Mucosa of rectum (tissue), 2 donors: ENCODE measurements around the gene UBE2J2.

ENCODE experiments used
- H3K27ac ChIP-seq, 2 donors: one replicate each; pipeline ENCODE4 v1.7.0; 2013; ENCODE audit warnings: inconsistent platforms in 2 of 2, low read depth in 2 of 2, low read length in 2 of 2
- H3K27me3 ChIP-seq, 2 donors: one replicate each; pipeline ENCODE4 v1.7.0; 2013; ENCODE audit warnings: low read length in 2 of 2; ENCODE audit not compliant: control insufficient read depth in 2 of 2, insufficient read depth in 2 of 2
- H3K36me3 ChIP-seq, 2 donors: one replicate each; pipeline ENCODE4 v1.7.0; 2013; ENCODE audit warnings: low read length in 2 of 2; ENCODE audit not compliant: control insufficient read depth in 2 of 2, insufficient read depth in 2 of 2
- H3K4me1 ChIP-seq, 2 donors: one replicate each; pipeline ENCODE4 v1.7.0; 2013; ENCODE audit warnings: low read length in 2 of 2, mild to moderate bottlenecking in 1 of 2; ENCODE audit not compliant: control insufficient read depth in 2 of 2, insufficient read depth in 2 of 2
- H3K4me3 ChIP-seq, 2 donors: one replicate each; pipeline ENCODE4 v1.7.0; 2013; ENCODE audit warnings: low read length in 2 of 2
- H3K9ac ChIP-seq, 2 donors: one replicate each; pipeline ENCODE4 v1.7.0; 2013; ENCODE audit warnings: low read length in 2 of 2, low read depth in 1 of 2, mild to moderate bottlenecking in 1 of 2
- H3K9me3 ChIP-seq, 2 donors: one replicate each; pipeline ENCODE4 v1.7.0; 2013; ENCODE audit warnings: low read length in 2 of 2; ENCODE audit not compliant: control insufficient read depth in 2 of 2
- donor health status: healthy.
- donor health status: Normal muscosa, but diverticular disease.

UBE2J2 gene

DNA sequence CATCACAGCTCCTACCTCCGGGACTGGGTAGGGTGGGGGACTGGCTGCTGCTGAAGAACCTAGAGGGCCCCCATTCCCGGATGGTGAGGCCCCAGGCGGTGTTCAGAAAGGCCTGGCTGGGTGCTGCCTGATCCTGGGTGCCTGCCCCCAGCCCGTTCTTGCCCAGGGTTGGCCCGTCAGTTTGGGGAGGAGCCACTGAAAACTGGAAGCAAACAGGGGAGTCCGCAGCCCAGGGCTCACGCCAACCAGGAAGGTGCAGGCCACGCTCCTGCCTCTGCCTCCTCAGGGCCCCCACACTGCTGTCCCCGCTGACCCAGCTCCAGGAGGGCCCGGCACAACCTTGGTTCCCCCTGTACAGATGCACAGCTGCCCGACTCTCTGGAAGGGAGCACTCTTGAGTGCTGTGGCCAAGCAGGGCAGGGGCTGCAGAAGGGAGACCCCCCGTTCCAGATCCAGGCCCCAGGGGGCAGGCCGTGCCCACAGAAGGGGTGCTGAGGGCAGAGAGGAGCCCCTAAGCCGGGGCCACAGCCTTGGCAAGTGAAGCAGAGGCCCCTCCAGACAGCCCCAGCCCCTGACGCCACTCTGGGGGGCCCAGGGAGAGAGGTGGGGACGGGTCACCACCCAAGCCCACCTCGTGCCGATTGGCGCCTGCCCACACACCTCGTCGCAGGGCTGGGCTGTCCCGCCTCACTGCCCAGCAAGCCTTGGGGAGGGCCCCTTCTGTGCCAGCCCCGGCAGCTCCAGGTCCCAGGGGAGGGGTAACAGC lies 32.6 kb downstream of the UBE2J2 start:
- no peaks in the 10 kb centered on the region for H3K9me3 ChIP-seq
- H3K27me3 ChIP-seq: peaks cover 23 to 39% of the 10 kb centered on the region in 2 donors
- no peak overlapping the region for H3K27ac ChIP-seq
- no peaks in the 10 kb centered on the region for H3K36me3 ChIP-seq
- H3K4me3 ChIP-seq: no peak overlapping the region
- H3K4me1 ChIP-seq: peaks cover 9 to 15% of the 10 kb centered on the region in 2 donors
- H3K9ac ChIP-seq: no peak overlapping the region

DNA sequence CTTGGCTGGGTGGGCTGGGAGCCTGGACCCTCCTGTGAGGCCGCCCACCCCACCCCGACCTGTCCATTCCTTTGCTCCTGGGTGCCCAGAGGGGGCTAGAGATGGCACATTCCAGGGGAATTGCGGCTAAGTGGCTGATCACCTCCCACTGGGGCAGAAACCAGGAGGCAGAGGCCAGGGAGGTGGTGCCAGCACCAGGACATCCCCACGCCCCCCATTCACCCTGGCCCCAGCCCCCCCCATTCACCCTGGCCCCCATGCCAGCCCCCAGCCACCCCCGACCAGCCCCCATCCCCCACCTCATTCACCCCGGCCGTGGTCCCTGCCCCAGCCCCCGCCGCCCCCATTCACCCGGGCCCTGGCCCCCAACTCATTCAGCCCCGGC lies 33.3 kb downstream of the UBE2J2 start:
- Histone ChIP-seq H3K27me3 (peaks cover 23 to 35% of the 10 kb centered on the region in 2 donors), H3K4me1 (peaks cover 9 to 15% of the 10 kb centered on the region in 2 donors), H3K9me3 (no peaks in the 10 kb centered on the region), H3K36me3 (no peaks in the 10 kb centered on the region), H3K27ac (no peak overlapping the region), H3K9ac (no peak overlapping the region), H3K4me3 (no peak overlapping the region)

DNA sequence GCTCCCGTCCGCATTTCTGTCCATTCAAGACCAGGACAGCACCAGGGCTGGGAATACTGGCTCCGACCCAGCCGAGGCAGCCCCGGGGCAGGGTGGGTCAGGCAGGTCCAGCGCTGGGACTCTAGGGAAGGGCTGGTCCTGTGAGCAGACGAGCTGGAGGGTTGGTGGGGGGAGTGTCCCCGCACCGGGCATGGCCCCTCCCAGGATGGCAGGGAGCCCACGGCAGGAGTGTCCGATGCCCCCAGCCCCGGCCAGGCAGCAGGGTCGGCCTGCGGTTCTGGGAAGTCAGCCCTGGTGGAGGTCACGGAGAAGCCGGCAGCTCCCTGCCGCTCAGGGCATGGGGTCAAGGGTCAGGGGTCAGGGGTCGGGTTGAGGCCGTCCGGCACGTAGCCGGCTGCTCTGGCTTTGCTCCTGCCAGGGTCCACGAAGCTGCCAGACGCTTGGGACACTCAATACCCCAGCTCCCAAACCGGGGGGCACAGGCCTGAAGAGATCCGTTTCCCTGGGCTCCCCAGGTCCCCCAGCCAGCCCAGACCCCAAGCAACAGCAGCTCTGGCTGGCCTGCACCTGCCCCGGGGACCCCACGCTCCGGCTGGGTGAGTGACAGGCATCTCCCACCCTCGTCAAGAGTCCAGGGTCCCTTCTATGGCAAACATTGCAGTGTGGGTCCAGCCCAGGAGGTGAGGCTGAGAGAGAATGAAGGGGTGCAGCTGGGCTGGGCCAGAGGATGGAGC lies 33.9 kb downstream of the UBE2J2 start:
- H3K9me3 ChIP-seq: no peaks in the 10 kb centered on the region
- no peaks in the 10 kb centered on the region for H3K36me3 ChIP-seq
- peaks cover 9 to 15% of the 10 kb centered on the region in 2 donors for H3K4me1 ChIP-seq
- H3K27ac ChIP-seq: no peak overlapping the region
- peaks cover 23 to 33% of the 10 kb centered on the region in 2 donors for H3K27me3 ChIP-seq
- no peak overlapping the region for H3K9ac ChIP-seq
- no peak overlapping the region for H3K4me3 ChIP-seq

DNA sequence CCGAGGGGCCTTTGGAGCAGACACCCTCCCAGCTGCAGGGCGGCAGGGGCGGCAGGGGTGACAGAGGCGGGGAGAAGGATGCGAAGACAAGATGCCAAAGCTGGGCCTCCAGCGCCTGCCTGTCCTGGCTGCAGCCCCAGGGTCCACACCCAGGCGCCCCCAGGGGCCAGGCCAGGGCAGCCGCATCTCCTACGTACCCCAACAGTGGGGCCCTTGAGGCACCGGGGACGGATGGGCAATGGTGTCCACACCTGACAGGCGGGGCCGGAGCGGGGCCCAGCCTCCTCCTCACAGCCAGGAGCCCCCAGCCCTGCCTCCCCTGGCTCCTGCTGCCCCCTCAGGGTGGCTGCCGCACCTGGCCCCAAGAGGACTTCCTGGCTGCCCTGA lies 34.4 kb downstream of the UBE2J2 start:
- Histone ChIP-seq H3K4me3 (no peak overlapping the region), H3K27me3 (peaks cover 23 to 33% of the 10 kb centered on the region in 2 donors), H3K36me3 (peaks cover 0 to 1% of the 10 kb centered on the region in 2 donors), H3K9me3 (no peaks in the 10 kb centered on the region), H3K9ac (no peak overlapping the region), H3K27ac (no peak overlapping the region), H3K4me1 (peaks cover 9 to 13% of the 10 kb centered on the region in 2 donors)

DNA sequence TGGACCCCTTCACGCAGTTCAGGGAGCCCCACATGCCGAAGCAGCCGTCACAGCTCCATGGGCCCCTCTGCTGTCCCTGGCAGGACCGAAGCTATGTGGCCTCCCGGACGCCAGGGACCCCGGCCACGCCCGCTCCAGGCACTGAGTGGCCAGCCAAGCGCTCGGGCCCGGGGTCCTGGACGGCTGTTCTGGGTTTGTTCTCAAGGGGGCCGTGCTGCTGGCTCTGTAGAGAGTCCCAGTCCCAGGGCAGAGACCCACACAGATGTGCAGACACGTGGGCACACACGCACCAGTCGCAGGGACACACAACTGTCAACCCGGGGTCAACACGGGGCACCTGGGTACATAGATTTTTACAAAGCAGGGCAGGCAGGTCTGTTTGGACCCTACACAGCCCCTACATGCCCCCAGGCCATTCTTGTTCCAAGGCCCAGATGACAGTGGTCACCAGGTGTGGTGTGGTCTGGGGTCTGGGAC lies 34.9 kb downstream of the UBE2J2 start:
- Histone ChIP-seq H3K36me3 (peaks cover 0 to 3% of the 10 kb centered on the region in 2 donors), H3K4me3 (no peak overlapping the region), H3K27me3 (peaks cover 23 to 33% of the 10 kb centered on the region in 2 donors), H3K9ac (peak overlapping the region in 1 of 2 donors; percentile 43), H3K4me1 (peaks cover 9% of the 10 kb centered on the region in 2 donors), H3K9me3 (no peaks in the 10 kb centered on the region), H3K27ac (no peak overlapping the region)

DNA sequence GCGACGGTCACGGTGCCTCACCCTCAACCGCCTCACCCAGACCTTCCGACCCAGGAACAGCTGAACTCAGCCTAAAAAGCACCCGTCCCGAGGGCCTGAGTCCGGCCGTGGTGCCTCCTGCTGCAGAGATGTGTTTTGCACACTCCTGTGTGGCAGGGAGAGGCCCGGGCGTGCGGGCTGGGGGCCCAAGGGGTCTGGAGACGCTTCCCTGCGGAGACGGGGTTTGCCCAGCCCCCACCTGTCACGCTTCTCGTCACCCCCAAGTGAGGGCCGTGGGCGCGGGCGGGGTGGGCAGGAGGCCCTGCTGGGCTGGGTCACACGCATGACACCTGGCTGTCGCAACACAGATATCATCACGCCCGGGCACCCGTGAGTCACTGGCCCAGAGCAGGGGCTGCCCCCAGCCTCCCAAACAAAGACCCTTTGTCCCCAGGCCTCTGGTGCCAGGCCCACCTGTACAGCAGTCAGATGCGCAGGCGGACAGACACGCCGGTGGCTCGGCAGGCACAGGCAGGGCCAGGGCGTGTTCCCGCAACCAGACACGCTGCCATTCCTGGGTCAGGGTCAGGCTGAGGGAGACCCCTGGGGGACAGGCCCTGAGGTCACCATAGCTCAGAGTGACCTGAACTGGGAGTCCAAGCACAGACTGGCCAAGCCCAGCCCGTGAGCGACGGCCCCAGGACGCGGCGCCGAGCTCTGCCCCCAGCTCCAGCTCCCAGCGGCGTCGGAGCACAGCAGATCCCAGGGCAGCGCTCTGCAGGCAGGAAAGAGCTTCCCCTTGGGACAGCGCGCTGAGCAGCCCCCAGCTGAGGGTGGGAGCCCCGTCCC lies 35.6 kb downstream of the UBE2J2 start:
- Histone ChIP-seq H3K4me3 (peak overlapping the region in 1 of 2 donors; percentile 16), H3K27me3 (peaks cover 23 to 33% of the 10 kb centered on the region in 2 donors), H3K4me1 (peaks cover 10% of the 10 kb centered on the region in 2 donors), H3K27ac (no peak overlapping the region), H3K9ac (peak overlapping the region in 1 of 2 donors; percentile 43), H3K36me3 (peaks cover 0 to 3% of the 10 kb centered on the region in 2 donors), H3K9me3 (no peaks in the 10 kb centered on the region)

DNA sequence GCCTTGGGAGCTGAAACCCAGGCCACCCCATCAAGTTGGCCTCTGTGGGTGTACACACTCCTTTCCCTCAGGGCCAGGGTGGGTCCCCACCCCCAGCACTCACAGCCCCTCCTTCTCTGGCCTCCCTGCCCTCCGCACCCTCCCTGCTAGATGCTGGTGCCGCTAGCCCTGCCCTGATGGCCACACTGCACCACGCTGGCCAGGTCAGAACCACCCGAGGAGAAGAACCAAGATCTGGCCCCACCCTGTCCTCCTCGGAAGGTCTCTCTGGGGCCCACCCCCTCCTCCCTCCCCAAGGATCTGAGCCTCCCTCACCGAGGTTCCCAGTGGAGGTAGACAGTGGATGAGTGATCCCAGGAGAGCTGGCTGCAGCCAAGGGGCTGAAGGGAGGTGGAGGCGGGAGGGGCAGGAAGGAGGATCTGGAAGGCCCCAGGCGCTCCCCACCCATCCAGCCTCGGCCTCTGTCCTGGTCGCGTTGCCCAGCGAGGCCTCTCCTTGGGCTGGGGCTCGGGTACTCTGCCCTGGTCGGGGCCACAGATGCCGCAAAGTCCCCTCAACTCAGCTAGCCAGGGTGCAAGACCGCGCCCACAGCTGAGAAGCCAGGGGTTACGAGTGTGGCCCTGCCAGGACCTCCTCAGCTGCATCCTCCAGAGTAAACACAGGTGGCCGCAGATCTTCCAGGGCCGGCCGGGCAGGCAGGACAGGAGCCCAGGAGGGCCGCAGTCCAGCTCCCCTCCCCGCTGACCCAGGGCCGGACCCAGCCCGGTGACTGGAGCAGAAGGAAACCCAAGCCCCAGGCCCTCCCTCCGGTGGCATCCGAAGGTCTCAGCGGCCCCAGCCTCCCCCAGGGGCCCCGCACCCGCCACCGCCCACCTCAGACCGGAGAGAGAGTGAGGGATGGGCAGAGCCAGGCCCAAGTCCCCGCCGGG lies 36.4 kb downstream of the UBE2J2 start:
- Histone ChIP-seq H3K36me3 (peaks cover 0 to 3% of the 10 kb centered on the region in 2 donors), H3K4me3 (no peak overlapping the region), H3K4me1 (peaks cover 16 to 17% of the 10 kb centered on the region in 2 donors), H3K9ac (no peak overlapping the region), H3K27ac (no peak overlapping the region), H3K9me3 (no peaks in the 10 kb centered on the region), H3K27me3 (peaks cover 23 to 33% of the 10 kb centered on the region in 2 donors)

DNA sequence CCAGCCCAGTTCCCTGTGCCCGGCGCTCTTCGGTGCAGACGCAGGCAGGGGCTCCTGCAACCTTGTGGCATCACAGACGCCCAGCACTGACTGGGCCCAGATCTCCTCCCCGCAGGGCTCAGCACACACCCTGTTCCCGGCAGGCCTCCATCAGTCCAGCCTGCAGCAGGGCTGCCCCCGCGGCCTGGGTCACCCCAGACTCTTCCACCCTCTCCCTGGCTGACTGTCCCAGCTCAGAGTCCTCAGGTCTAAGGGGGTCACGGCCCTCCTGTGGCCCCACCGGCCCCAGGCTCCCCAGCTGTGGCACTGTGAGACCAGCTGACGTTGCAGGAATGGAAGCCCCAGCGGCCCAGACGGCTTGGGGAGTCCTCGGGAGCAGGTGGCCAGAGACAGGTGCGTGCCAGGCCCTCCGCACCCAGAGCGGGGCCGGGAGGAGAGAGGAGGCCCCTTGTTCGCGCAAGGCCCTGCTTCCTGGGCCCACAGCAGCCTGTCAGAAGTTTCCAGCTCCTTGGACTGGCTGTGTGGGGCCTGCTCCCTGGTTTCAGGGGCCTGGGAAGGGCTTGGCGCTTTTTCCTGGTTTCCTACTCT lies 37.4 kb downstream of the UBE2J2 start:
- peaks cover 16 to 17% of the 10 kb centered on the region in 2 donors for H3K4me1 ChIP-seq
- H3K9ac ChIP-seq: no peak overlapping the region
- peaks cover 23 to 30% of the 10 kb centered on the region in 2 donors for H3K27me3 ChIP-seq
- no peaks in the 10 kb centered on the region for H3K9me3 ChIP-seq
- no peak overlapping the region for H3K4me3 ChIP-seq
- H3K36me3 ChIP-seq: peaks cover 0 to 3% of the 10 kb centered on the region in 2 donors
- no peak overlapping the region for H3K27ac ChIP-seq
